ENCODE measurements around the gene C1orf167. TPM values are rescaled to one million over a fixed set of nuclear protein-coding genes. Genes with fewer than 3 reads are reported as not detected.

Gene C1orf167
- total and polyA plus RNA-seq, 2 experiments from 2014 or later: 1.7 to 2.2 TPM

DNA sequence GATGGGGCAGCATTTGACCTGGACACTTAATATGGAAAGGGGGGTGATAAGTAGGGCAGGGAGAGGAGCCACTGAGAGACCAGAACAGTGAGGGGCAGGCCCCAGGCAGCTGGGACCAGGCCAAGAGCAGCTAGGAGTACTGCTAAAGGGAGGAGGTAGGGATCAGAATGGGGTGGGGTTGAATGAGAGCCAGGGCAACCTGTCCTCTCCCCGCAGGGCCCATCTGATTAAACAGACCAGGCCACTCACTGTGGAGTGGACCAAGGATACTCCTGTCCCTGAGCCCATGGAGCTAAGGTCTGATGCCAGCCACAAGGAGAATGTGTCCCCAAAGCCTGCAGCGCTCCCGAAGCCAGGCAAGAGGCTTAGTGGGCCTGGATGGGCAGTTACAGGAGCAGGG, 2.1 kb downstream of the C1orf167 start (continued):
- TF ChIP-seq, protein P1, sequence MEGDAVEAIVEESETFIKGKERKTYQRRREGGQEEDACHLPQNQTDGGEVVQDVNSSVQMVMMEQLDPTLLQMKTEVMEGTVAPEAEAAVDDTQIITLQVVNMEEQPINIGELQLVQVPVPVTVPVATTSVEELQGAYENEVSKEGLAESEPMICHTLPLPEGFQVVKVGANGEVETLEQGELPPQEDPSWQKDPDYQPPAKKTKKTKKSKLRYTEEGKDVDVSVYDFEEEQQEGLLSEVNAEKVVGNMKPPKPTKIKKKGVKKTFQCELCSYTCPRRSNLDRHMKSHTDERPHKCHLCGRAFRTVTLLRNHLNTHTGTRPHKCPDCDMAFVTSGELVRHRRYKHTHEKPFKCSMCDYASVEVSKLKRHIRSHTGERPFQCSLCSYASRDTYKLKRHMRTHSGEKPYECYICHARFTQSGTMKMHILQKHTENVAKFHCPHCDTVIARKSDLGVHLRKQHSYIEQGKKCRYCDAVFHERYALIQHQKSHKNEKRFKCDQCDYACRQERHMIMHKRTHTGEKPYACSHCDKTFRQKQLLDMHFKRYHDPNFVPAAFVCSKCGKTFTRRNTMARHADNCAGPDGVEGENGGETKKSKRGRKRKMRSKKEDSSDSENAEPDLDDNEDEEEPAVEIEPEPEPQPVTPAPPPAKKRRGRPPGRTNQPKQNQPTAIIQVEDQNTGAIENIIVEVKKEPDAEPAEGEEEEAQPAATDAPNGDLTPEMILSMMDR (conservative IDR thresholded peaks at IDR 0.05; ENCODE audit: low read depth in 2 of 2): no peak
- no peak for TF ChIP-seq ZNF114 (CRISPR knock-in tag; IDR thresholded peaks at IDR 0.05)

DNA sequence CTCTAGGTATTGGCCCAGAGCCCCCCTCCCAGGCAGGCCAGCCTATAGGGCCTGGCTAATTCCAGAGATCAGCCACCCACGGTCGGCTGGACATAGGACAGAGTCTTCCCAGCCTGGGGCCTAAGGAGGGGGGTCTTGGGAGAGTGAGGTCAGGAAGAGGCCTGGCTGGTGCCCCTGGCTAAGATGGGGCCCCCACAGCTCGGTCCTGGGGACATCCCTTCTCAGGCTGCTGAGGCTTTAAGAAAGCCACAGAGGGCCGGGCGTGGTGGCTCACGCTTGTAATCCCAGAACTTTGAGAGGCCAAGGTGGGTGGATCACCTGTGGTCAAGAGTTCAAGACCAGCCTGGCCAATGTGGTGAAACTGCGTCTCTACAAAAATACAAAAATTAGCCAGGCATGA, 2.5 kb downstream of the C1orf167 start:
- H4K20me1 ChIP-seq (replicated peaks; ENCODE audit: insufficient read depth): no peaks in the 10 kb centered on the region
- no peaks in the 10 kb centered on the region for H3K36me3 Mint-ChIP-seq (ENCODE audit: low read depth)
- peaks cover 5% of the 10 kb centered on the region; the same call in 1 of the 2 replicates for H3F3A ChIP-seq (replicated peaks; ENCODE audit: low read depth)
- H3K27me3 ChIP-seq (ENCODE audit: insufficient read depth): peaks cover 31% of the 10 kb centered on the region
- ATAC-seq: no peak
- H2AFZ ChIP-seq: no peak overlapping the region
- no peak overlapping the region for H3K27ac Mint-ChIP-seq
- H3K4me3 ChIP-seq: no peak overlapping the region
- H3K27me3 Mint-ChIP-seq (ENCODE audit: insufficient read depth, low read depth, poor library complexity): peaks cover 41% of the 10 kb centered on the region
- no peak overlapping the region for H3K4me2 ChIP-seq
- no peak for TF ChIP-seq STAT1 (IDR thresholded peaks at IDR 0.05; ENCODE audit: unreplicated experiment)
- no peak for TF ChIP-seq NANOG (IDR thresholded peaks at IDR 0.05; ENCODE audit: borderline replicate concordance)
- no peak for DNase-seq (ENCODE audit: low spot score)
- H3K79me2 ChIP-seq (replicated peaks; ENCODE audit: insufficient read depth): no peaks in the 10 kb centered on the region
- H3K36me3 ChIP-seq (ENCODE audit: insufficient read depth): no peaks in the 10 kb centered on the region
- peaks cover 5% of the 10 kb centered on the region; the same call in 1 of the 2 replicates for H3K4me1 ChIP-seq (ENCODE audit: insufficient read depth)
- peaks cover 14% of the 10 kb centered on the region for H3K4me1 Mint-ChIP-seq
- no peaks in the 10 kb centered on the region for H3K9me2 ChIP-seq (ENCODE audit: insufficient read depth)
- H3K27ac ChIP-seq (ENCODE audit: low read depth): no peak overlapping the region
- H3K9me3 Mint-ChIP-seq: peaks cover 3% of the 10 kb centered on the region; the same call in 1 of the 3 replicates
- H3K4me3 Mint-ChIP-seq: no peak overlapping the region

DNA sequence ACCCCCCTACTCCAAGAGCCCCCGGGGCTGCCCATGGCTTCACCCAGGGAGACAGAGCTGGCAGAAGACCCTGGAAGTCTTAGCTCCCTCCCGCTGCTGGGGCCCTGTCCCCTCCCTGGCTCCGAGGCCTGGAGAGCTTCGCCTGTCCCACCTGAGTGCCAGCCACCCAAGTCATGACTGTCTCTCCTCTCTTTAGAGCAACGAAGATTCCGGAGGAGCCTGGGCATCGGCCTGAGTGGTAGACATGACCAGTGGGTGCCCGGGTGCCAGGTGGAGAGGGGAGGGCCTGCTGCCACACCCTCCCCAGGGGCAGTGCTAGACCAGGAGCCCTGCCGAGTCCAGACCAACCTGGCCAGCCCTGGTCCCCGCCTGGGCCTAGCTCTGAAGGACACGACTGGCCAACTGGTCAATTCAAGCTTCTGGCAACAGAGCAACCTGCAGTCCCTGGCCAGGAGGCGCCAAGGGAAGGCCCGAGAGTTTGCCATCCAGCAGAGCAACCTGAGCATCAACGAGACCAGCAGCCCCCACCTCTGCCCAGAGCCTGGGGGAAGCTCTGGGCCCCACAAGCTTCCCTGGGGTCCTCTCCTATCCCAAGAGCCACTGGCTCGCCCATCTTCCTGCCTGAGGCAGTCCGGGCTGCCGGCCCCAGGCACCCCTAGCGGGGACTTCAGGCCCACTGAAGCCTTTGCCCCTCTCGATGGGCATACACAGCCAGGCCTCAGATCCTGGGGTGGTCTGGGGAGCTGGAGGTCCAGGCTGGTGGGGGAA, 3.9 kb downstream of the C1orf167 start:
- Mint-ChIP-seq H3K27ac (no peak overlapping the region), H3K4me3 (no peak overlapping the region), H3K9me3 (peaks cover 3% of the 10 kb centered on the region; the same call in 1 of the 3 replicates), H3K36me3 (ENCODE audit: low read depth) (no peaks in the 10 kb centered on the region), H3K4me1 (peaks cover 14% of the 10 kb centered on the region), H3K27me3 (ENCODE audit: insufficient read depth, low read depth, poor library complexity) (peaks cover 31% of the 10 kb centered on the region)
- DNase-seq (ENCODE audit: low spot score): no peak
- no peaks in the 10 kb centered on the region for H3K9me2 ChIP-seq (ENCODE audit: insufficient read depth)
- no peak overlapping the region for H3K4me3 ChIP-seq
- peaks cover 5% of the 10 kb centered on the region; the same call in 1 of the 2 replicates for H3F3A ChIP-seq (replicated peaks; ENCODE audit: low read depth)
- peaks cover 18% of the 10 kb centered on the region for H3K27me3 ChIP-seq (ENCODE audit: insufficient read depth)
- no peak overlapping the region for H3K27ac ChIP-seq (ENCODE audit: low read depth)
- no peaks in the 10 kb centered on the region for H4K20me1 ChIP-seq (replicated peaks; ENCODE audit: insufficient read depth)
- H3K4me2 ChIP-seq: no peak overlapping the region
- peaks cover 5% of the 10 kb centered on the region; the same call in 1 of the 2 replicates for H3K4me1 ChIP-seq (ENCODE audit: insufficient read depth)
- no peak for ATAC-seq
- no peaks in the 10 kb centered on the region for H3K79me2 ChIP-seq (replicated peaks; ENCODE audit: insufficient read depth)
- H3K36me3 ChIP-seq (ENCODE audit: insufficient read depth): no peaks in the 10 kb centered on the region
- H2AFZ ChIP-seq: no peak overlapping the region
- TF ChIP-seq POLR2AphosphoS5 (IDR thresholded peaks at IDR 0.05; ENCODE audit: low read depth) (no peak), NANOG (IDR thresholded peaks at IDR 0.05; ENCODE audit: borderline replicate concordance) (no peak), ZNF331 (CRISPR knock-in tag; IDR thresholded peaks at IDR 0.05; ENCODE audit: low read depth) (no peak), JUNB (IDR thresholded peaks at IDR 0.05; ENCODE audit: unreplicated experiment) (no peak), CREB1 (CRISPR knock-in tag; IDR thresholded peaks at IDR 0.05; ENCODE audit: low read depth) (no peak), ZNF114 (CRISPR knock-in tag; IDR thresholded peaks at IDR 0.05) (no peak)
- TF ChIP-seq, protein P2, sequence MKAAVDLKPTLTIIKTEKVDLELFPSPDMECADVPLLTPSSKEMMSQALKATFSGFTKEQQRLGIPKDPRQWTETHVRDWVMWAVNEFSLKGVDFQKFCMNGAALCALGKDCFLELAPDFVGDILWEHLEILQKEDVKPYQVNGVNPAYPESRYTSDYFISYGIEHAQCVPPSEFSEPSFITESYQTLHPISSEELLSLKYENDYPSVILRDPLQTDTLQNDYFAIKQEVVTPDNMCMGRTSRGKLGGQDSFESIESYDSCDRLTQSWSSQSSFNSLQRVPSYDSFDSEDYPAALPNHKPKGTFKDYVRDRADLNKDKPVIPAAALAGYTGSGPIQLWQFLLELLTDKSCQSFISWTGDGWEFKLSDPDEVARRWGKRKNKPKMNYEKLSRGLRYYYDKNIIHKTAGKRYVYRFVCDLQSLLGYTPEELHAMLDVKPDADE (IDR thresholded peaks at IDR 0.05): no peak
- TF ChIP-seq, protein P3, sequence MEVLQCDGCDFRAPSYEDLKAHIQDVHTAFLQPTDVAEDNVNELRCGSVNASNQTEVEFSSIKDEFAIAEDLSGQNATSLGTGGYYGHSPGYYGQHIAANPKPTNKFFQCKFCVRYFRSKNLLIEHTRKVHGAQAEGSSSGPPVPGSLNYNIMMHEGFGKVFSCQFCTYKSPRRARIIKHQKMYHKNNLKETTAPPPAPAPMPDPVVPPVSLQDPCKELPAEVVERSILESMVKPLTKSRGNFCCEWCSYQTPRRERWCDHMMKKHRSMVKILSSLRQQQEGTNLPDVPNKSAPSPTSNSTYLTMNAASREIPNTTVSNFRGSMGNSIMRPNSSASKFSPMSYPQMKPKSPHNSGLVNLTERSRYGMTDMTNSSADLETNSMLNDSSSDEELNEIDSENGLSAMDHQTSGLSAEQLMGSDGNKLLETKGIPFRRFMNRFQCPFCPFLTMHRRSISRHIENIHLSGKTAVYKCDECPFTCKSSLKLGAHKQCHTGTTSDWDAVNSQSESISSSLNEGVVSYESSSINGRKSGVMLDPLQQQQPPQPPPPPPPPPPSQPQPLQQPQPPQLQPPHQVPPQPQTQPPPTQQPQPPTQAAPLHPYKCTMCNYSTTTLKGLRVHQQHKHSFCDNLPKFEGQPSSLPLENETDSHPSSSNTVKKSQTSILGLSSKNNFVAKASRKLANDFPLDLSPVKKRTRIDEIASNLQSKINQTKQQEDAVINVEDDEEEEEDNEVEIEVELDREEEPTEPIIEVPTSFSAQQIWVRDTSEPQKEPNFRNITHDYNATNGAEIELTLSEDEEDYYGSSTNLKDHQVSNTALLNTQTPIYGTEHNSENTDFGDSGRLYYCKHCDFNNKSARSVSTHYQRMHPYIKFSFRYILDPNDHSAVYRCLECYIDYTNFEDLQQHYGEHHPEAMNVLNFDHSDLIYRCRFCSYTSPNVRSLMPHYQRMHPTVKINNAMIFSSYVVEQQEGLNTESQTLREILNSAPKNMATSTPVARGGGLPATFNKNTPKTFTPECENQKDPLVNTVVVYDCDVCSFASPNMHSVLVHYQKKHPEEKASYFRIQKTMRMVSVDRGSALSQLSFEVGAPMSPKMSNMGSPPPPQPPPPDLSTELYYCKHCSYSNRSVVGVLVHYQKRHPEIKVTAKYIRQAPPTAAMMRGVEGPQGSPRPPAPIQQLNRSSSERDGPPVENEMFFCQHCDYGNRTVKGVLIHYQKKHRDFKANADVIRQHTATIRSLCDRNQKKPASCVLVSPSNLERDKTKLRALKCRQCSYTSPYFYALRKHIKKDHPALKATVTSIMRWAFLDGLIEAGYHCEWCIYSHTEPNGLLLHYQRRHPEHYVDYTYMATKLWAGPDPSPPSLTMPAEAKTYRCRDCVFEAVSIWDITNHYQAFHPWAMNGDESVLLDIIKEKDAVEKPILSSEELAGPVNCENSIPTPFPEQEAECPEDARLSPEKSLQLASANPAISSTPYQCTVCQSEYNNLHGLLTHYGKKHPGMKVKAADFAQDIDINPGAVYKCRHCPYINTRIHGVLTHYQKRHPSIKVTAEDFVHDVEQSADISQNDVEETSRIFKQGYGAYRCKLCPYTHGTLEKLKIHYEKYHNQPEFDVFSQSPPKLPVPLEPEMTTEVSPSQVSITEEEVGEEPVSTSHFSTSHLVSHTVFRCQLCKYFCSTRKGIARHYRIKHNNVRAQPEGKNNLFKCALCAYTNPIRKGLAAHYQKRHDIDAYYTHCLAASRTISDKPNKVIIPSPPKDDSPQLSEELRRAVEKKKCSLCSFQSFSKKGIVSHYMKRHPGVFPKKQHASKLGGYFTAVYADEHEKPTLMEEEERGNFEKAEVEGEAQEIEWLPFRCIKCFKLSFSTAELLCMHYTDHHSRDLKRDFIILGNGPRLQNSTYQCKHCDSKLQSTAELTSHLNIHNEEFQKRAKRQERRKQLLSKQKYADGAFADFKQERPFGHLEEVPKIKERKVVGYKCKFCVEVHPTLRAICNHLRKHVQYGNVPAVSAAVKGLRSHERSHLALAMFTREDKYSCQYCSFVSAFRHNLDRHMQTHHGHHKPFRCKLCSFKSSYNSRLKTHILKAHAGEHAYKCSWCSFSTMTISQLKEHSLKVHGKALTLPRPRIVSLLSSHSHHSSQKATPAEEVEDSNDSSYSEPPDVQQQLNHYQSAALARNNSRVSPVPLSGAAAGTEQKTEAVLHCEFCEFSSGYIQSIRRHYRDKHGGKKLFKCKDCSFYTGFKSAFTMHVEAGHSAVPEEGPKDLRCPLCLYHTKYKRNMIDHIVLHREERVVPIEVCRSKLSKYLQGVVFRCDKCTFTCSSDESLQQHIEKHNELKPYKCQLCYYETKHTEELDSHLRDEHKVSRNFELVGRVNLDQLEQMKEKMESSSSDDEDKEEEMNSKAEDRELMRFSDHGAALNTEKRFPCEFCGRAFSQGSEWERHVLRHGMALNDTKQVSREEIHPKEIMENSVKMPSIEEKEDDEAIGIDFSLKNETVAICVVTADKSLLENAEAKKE (CRISPR knock-in tag; IDR thresholded peaks at IDR 0.05): no peak
